Cardiac muscle cell (in vitro differentiated cells and primary cell): Measurements from ENCODE around the gene TNFRSF19. TPM values are rescaled to one million over a fixed set of nuclear protein-coding genes. Genes with fewer than 3 reads are reported as not detected.

ENCODE experiments used
- DNase-seq, 2 donors: peaks; one replicate each; pipeline versions ENCODE4 v3.0.0 to v3.0.0-alpha.2; 2010 to 2017; ENCODE audit warnings: low read depth in 1 of 2, low spot score in 1 of 2
- H3K27ac ChIP-seq: fragments of 200-600 bp; sonication (generic); 2 replicates; pipeline ENCODE4 v1.5.1; 2016
- H3K27me3 ChIP-seq: fragments of 200-600 bp; sonication (generic); 2 replicates; pipeline ENCODE4 v1.6.0; 2016; ENCODE audit warnings: control low read depth
- H3K36me3 ChIP-seq: fragments of 200-600 bp; sonication (generic); 2 replicates; pipeline ENCODE4 v1.5.1; 2016; ENCODE audit warnings: control low read depth
- H3K4me1 ChIP-seq: fragments of 200-600 bp; sonication (generic); 2 replicates; pipeline ENCODE4 v1.8.1; 2017; ENCODE audit warnings: low read depth, mild to moderate bottlenecking, mixed run types
- H3K4me3 ChIP-seq: fragments of 200-600 bp; sonication (generic); 2 replicates; pipeline ENCODE4 v1.5.1; 2016; ENCODE audit warnings: mild to moderate bottlenecking
- H3K9me3 ChIP-seq: fragments of 200-600 bp; sonication (generic); 2 replicates; pipeline ENCODE4 v1.5.1; 2017; ENCODE audit warnings: low read depth, mild to moderate bottlenecking, control low read depth
- polyA plus RNA-seq: library from polyadenylated mRNA; unstranded; fragments of >200 nt; fragmentation: Nextera tagmentation; extraction: Ambion mirVana; gene quantifications from 2 replicates; pipeline ENCODE4 v1.2.1, GENCODE V29; 2016
- total RNA-seq: library from RNA; depleted of rRNA; stranded (reverse); fragments of >200 nt; gene quantifications from 2 replicates; pipeline ENCODE4 v1.2.3, GENCODE V29; 2016
- TF ChIP-seq, protein P1 (sequence below): IDR thresholded peaks from 2 replicates; pipeline ENCODE4 v1.5.1; 2012; ENCODE audit warnings: low read depth, mild to moderate bottlenecking, low read length

The TNFRSF19 gene
- total and polyA plus RNA-seq, 2 experiments from 2014 or later, result 91.3 to 139 TPM

DNA sequence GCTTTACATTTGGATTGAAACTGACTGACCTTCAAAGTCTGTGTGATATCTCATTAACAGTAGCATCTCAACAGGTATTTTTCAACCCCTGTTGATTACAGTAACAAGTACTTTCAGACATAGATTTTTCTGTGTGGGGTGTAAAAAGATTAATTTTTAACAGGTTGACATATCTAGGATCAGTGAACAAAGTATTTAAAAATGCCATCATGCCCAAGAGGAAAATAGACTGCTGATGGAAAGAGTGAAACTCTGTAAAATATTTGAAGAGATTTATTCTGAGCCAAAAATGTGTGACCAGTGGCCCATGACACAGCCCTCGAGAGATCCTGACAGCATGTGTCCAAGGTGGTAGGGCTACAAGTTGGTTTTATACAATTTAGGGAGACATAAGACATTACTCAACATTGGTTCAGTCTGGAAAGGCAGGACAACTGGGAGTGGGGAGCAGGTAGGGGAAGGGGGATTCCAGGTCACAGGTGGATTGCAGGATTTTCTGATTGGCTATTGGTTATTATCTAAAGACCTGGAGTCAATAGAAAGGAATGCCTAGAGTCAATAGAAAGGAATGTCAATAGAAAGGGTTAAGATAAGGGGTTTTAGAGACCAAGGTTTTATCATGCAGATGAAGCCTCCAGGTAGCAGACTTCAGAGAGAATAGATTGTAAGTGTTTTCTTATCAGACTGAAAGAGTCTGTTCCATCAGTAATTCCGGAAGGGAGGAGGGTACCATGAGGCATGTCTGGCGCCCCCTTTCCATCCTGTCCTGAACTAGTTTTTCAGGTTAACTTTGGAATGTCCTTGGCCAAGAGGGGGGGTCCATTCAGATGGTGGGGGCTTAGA is 29.1 kb downstream of the TNFRSF19 start:
- Histone ChIP-seq H3K27me3 (no peaks in the 10 kb centered on the region), H3K27ac (peak overlapping the region; percentile 73), H3K36me3 (peaks cover 48% of the 10 kb centered on the region), H3K4me3 (no peak overlapping the region), H3K4me1 (peaks cover 4% of the 10 kb centered on the region), H3K9me3 (no peaks in the 10 kb centered on the region)
- no peak for DNase-seq
- TF ChIP-seq, protein P1, sequence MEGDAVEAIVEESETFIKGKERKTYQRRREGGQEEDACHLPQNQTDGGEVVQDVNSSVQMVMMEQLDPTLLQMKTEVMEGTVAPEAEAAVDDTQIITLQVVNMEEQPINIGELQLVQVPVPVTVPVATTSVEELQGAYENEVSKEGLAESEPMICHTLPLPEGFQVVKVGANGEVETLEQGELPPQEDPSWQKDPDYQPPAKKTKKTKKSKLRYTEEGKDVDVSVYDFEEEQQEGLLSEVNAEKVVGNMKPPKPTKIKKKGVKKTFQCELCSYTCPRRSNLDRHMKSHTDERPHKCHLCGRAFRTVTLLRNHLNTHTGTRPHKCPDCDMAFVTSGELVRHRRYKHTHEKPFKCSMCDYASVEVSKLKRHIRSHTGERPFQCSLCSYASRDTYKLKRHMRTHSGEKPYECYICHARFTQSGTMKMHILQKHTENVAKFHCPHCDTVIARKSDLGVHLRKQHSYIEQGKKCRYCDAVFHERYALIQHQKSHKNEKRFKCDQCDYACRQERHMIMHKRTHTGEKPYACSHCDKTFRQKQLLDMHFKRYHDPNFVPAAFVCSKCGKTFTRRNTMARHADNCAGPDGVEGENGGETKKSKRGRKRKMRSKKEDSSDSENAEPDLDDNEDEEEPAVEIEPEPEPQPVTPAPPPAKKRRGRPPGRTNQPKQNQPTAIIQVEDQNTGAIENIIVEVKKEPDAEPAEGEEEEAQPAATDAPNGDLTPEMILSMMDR, result no peak

DNA sequence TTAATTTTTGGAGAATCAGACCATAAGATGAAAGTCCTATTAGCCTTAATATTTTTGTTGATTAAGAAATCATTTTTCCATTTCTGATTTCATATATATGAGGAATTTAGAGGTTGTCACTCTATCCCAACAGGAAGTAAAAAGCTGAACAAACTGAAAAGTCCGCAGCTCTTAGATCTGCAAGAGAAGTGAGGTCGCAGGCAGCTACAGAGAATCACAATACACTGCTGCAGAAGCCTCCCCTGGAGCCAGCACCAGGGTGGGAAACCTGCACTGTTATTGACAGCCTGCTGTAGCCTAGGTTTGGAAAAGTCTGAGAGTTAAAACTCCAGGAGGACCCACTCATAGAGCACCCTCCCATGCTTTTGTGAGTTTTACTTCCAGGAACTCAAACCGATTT is 29.9 kb downstream of the TNFRSF19 start:
- DNase-seq, result no peak
- TF ChIP-seq, protein P1, result no peak
- H3K9me3 ChIP-seq, result no peaks in the 10 kb centered on the region
- peak overlapping the region; percentile 73 for H3K27ac ChIP-seq
- H3K27me3 ChIP-seq, result no peaks in the 10 kb centered on the region
- peaks cover 40% of the 10 kb centered on the region for H3K36me3 ChIP-seq
- no peak overlapping the region for H3K4me3 ChIP-seq
- peaks cover 4% of the 10 kb centered on the region for H3K4me1 ChIP-seq

DNA sequence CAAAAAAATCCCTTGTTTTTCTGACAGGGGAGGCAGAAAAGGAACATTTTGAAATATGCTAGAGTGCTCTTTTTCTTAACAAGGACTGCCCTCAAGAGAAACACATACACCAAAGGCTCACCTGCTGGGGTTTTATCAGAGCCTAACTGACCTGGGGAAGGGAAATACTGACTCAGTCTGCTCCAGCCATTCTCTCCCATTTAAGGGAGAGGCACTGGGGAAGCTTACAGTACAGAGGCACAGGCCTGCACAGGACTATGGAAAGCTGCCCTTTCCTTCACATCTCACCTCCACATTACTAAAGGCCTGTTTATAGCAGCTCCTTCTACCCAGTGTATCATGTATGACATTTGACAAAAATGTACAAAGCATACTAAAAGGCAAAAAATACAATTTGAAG is 30.3 kb downstream of the TNFRSF19 start:
- TF ChIP-seq, protein P1, result no peak
- Histone ChIP-seq H3K4me1 (peaks cover 4% of the 10 kb centered on the region), H3K9me3 (no peaks in the 10 kb centered on the region), H3K4me3 (no peak overlapping the region), H3K27ac (peak overlapping the region; percentile 73), H3K27me3 (no peaks in the 10 kb centered on the region), H3K36me3 (peaks cover 37% of the 10 kb centered on the region)
- DNase-seq, result no peak

DNA sequence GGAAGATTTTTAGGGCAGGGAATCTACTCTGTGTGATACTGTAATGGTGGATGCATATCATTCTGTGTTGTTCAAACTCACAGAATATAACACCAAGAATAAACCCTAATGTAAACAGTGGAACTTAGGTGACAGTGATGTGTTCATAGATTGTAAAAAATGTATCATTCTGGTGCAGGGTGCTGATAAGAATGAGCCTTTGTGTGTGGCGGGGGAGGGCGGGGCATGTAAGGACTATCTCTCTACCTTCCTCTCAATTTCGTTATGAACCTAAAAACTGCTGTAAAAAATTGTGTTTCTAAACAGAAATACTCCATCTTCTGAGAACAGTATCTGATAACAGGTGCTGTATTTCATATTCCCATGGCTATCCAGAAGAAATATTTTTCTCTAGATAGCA is 35.6 kb downstream of the TNFRSF19 start:
- H3K9me3 ChIP-seq, result no peaks in the 10 kb centered on the region
- no peak for DNase-seq
- no peaks in the 10 kb centered on the region for H3K27me3 ChIP-seq
- TF ChIP-seq, protein P1, result no peak
- peaks cover 27% of the 10 kb centered on the region for H3K36me3 ChIP-seq
- no peaks in the 10 kb centered on the region for H3K4me1 ChIP-seq
- no peak overlapping the region for H3K27ac ChIP-seq
- no peak overlapping the region for H3K4me3 ChIP-seq

DNA sequence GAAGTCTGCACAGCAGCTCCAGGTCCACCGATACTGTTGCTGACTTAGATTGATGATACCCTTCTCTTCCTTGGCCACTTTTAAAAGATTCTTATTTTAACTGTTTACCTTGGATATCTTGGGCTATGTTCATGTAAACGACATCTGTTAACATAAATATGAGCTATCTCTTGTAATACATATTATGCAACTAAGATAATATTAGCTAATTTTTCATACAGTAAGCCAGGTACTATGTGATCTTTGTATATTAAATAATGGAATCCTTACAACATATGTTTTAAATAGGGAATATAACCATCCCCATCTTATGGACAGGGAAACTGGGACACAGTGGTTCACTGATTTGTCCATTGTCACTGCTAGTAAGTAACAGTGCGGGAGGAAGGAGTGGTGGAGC is 37.9 kb downstream of the TNFRSF19 start:
- TF ChIP-seq, protein P1, result no peak
- DNase-seq, result no peak
- Histone ChIP-seq H3K27ac (no peak overlapping the region), H3K4me3 (no peak overlapping the region), H3K9me3 (no peaks in the 10 kb centered on the region), H3K27me3 (no peaks in the 10 kb centered on the region), H3K36me3 (peaks cover 17% of the 10 kb centered on the region), H3K4me1 (no peaks in the 10 kb centered on the region)
